Hindlimb muscle (tissue), 1 donor: ENCODE results near the gene CROCC2. TPM values are rescaled to one million over a fixed set of nuclear protein-coding genes. Genes with fewer than 3 reads are reported as not detected.

ENCODE experiments used
- DNase-seq: peaks from one replicate; pipeline ENCODE4 v3.0.0-alpha.2; 2013
- polyA plus RNA-seq: library from polyadenylated mRNA; unstranded; fragments of 120-200 nt; gene quantifications from one replicate; pipeline ENCODE4 v1.2.1, GENCODE V29; 2013; ENCODE audit not compliant: insufficient read length

Gene CROCC2
- polyA plus RNA-seq = 0.22 TPM

- no peak for DNase-seq
Observed at GRCh38 chr2:240906141-240906910, at the start of gene CROCC2. Gene CROCC2, plus strand, starts transcription at chr2:240906336. Its CDS starts 178 bp downstream, at chr2:240906514.

DNA sequence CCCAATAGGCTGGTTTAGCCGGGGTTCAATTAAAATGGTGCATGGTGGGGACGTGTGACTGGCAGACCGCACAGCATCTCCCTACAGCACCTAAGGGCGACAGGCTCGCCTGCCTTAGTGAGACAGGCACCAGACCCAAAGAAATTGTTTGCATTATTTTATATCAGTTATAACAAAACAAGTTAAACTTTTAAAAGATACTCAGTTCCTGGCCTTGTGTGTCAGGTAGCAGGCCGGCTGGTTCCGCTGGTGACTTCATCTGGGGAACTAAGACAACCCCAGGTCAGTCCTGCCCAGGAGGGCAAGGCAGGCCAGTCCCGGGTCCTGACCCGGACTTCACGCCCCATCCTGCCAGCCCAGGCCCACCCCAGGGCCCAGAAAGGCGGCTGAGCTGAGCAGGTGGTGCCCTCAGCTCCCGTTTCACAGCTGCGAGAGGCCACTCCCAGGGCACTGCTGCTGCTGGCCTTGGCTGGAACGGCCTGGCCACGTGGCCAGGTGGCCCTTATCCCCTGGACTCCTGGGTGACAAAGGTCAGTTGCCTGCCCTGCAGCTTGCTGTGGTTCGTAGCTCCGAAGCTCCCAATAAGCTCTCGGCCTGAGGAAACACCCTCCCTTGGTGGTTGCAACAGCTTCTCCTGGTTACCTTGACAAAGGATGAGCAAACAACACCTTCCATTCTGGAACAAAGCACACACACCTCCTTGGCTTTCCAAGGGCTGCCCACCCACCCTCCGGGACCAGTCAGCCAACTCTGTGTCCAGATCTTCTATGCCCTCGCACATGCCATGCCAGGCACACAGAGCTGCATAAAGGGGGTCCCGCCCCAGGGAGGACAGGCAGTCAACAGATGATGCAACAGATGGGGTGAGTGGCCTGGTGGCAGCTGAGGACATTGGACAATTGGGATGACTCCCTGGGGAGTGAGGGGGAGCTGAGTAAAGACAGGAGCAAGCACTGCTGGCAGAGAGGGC lies 48.8 kb upstream of the CROCC2 start:
- no peak for DNase-seq

DNA sequence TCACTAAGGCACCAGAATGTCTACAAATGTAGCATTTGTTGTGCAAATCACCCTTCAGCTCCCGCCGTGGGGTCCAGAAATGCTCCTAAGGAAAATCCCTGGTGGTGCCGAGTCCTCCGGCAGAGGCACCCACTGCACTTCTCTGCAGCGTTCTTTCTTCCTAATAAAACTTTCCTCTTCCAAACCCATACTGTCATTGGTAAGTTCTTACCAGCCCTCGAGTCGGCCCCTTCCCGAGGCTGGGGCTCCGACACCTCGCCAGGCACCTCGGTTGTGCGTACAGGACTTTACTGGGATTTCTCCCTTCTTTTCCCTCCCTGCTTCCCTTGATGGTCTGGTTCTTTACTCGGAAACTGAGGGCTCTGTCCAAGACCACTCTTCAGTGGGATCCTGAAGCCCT lies 47.8 kb upstream of the CROCC2 start:
- no peak for DNase-seq

DNA sequence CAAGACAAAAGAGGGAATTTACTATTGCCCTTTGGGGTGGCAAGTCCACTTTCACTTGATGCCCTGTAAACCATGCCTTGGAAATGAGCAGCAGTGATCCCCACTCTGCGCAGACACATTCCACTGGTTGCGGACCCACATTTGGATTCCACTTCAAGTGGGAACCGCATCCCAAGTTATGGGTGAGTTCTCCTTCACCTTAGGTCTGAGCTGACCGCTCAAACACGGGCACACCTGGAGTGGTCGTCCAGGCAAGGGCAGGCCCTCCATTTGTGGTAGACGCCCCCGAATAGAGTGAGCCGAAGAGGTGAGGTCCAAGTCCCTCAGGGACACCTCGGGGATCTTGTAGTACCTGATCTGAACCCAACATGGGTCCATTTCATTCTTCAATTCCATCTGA lies 47.3 kb upstream of the CROCC2 start:
- no peak for DNase-seq

DNA sequence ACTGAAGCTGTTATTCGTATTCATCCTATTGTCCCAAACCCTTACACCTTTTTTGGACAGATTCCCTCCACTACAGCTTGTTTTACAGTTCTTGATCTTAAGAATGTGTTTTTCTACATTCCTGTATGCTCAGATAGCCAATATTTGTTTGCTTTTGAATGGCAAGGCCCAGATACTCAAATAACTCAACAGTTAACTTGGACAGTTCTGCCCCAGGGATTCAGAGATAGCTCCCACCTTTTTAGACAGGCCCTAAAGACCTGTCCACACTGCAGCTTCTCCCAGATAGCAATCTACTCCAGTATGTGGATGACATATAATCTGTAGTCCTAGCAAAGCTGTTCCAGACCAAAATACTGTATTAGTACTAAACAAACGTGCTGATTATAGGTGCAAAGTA lies 44.6 kb upstream of the CROCC2 start:
- DNase-seq = no peak

- DNase-seq = no peak
Observed at GRCh38 chr2:240864475-240864874, 41.7 kb upstream of the CROCC2 start.

DNA sequence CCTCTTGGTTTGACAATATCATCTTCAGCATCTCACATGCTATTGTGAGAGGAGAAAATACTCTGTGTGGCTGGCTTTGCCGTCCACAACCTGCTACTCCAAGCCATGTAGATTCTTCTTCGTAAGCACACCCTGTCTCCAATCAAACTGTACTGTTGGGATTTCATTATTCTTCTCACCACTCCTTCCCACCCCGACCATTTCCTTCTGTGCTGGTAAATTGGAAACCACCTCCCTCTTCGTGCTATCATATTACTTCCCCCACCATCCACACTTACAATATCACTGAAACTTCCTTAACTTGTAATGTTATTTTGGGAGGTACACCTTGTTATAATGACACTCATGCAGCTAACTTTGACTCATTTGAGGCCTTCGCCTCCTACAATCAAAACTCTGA lies 40.7 kb upstream of the CROCC2 start:
- no peak for DNase-seq

GRCh38 chr2:240868286-240869108 lies 37.6 kb upstream of the CROCC2 start, which contains the start of gene AGXT:
Gene AGXT, plus strand, starts transcription at chr2:240868824. Its CDS starts 42 bp downstream, at chr2:240868866.
- DNase-seq = no peak

DNA sequence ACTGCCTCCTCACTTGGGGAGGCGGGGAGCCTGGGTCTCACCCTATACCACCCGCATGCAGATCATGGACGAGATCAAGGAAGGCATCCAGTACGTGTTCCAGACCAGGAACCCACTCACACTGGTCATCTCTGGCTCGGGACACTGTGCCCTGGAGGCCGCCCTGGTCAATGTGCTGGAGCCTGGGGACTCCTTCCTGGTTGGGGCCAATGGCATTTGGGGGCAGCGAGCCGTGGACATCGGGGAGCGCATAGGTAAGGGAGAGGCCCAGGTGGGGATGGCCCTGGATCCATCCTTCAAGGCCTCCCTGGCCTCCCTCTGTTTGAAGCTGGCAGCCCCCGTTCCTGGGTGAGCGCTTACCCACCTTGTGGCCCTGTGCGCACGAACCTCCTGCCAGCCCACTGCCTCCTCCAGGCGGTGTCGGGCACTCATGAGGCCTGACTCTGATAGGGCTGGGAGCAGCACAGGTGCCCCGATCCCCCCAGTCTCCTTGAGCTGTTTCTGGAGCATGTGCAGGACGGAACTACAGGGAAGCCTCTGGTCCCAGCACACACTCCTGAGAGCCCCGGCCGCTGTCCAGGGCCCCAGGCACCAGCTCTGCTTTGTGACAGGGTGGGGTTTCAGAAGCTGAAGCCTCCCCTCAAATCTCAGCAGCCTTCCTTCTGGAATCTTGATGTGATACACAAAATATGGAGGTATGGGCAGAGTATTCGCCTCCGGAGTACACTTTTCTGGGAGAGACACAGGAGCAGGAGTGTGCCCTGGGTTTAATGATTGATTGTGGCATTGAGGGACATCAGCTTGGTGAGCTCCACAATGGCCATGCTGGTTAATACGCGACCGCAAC lies 36.8 kb upstream of the CROCC2 start:
- no peak for DNase-seq

GRCh38 chr2:240869956-240870875 lies 35.9 kb upstream of the CROCC2 start:
- DNase-seq = no peak

DNA sequence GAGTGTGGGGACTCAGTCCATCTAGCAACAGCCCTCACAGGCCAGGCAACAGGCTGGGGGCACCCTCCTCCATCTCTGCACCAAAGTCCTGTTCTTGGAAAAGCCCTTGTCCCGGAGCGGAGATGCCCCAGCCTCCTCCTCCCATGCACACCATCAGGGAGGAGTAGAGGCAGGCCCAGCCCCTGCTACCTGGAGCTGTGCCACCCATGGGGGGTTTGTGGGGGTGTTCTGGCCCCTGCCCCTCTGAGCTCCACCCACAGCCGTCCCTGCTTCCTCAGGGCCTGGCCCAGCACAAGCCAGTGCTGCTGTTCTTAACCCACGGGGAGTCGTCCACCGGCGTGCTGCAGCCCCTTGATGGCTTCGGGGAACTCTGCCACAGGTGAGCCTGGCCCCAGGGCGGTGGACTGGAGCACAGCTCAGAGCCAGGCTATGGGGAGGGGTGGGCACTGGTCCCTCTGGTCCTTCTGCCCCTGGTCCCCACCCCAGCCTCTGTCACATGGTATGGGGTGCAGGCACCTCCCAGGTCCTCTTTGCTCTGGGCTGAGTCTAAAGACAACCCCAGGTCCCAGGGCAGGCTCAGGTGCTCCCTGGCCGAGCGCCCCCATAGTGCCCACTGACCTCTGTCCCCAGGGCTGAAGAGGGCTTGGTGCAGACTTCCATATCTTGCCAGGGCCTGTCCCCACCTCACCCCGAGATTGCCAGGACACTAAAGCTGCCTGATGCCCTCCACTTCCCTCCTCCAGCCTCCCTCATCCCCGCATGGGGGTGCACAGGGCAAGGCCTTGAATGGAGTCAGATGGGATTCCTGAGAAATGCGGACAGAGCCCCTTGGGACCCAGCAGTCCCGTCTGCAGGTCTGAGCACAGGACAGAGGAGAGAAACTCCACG lies 34.8 kb upstream of the CROCC2 start:
- no peak for DNase-seq

- DNase-seq = no peak
Observed at GRCh38 chr2:240872317-240873097, 33.6 kb upstream of the CROCC2 start.

DNA sequence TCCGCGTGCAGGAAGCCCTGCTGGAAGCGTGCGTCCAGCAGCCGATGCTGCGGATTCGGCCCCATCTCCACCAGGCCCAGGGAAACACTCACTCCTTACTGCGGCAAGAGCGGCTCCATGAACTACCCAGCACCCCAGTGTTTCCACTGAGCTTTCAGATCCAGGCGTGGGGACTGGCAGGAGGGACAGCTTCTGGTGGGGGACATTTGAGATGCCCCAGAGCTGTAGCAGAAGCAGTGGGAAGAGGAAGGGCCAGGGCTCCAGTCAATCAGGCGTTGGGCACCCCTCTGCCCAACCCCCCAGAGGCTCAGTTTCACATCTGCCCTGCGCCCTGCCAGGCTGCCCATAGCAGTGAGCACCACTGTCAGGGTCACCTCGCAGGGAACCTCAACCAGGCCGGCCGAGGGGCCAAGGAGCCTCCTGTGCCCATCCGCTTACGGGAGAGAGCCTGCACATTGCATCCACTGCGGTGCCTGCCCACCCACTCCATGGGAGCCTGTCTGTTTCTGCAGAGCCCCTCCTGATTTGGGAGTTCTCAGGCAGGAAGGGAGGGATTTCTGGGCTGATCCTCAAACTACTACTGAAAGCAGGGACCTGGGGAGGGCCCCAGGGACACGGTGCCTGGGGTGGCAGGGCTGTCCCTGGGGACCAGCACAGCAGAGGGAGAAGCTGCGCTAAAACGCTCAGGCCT lies 32.9 kb upstream of the CROCC2 start:
- no peak for DNase-seq

DNA sequence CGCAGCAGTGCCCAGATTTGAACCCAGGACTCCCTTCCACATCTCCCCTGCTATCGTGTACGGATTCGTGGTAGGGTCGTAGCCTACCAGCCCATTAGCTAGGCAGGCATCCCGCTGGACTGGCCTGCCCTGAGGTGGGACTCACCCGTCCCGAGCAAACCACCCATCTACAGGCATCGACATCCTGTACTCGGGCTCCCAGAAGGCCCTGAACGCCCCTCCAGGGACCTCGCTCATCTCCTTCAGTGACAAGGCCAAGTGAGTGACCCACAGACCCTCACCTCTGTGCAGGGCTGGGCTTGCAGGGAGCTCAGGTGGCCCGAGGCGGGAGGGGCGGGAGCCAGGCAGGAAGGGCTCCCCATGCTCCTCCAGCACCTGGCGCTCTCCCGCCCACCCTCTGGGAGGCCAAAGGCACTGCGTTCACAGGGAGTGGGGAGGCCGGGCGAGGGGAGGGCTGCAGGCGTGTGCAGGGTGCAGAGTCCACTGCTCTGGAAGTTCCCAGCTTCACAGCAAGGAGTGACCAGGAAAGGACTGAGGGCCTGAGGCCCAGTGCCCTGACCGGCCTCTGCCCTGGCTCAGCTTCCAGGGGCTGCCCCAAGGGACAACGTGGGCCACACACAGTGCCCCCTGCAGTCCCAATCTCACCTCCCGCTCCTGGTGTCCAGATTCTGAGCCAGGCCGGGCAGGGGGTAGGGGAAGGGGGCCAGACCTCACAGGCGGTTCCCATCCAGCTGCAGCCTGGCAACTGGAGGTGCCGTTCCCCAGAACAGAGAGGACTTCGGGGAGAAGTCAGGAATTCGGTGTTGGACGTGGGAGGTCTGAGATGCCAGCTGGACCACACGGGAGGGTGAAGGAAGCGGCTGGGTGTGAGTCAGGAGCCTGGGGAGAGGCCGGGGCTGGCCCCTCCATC lies 32.1 kb upstream of the CROCC2 start:
- DNase-seq = no peak

DNA sequence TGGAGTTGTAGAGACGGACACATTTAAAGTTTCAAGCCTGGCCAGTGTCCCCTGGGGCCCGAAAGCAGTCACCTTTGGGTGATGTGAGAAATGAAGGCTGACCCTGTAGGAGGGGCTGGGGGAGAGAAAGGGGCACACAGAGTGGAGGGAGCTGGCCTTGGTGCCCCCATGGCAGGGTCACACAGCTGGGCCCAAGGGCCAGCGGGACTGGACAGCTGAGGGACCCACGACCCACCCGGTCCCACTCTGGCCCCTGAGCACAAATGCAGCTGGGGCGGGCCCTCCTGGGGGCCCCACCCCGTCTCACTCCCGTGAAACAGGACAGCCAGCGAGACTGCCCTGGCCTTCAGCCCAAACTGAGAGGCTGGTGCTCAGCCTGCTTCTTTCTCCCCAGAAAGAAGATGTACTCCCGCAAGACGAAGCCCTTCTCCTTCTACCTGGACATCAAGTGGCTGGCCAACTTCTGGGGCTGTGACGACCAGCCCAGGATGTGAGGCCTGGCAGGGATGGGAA lies 31.4 kb upstream of the CROCC2 start:
- DNase-seq = no peak

DNA sequence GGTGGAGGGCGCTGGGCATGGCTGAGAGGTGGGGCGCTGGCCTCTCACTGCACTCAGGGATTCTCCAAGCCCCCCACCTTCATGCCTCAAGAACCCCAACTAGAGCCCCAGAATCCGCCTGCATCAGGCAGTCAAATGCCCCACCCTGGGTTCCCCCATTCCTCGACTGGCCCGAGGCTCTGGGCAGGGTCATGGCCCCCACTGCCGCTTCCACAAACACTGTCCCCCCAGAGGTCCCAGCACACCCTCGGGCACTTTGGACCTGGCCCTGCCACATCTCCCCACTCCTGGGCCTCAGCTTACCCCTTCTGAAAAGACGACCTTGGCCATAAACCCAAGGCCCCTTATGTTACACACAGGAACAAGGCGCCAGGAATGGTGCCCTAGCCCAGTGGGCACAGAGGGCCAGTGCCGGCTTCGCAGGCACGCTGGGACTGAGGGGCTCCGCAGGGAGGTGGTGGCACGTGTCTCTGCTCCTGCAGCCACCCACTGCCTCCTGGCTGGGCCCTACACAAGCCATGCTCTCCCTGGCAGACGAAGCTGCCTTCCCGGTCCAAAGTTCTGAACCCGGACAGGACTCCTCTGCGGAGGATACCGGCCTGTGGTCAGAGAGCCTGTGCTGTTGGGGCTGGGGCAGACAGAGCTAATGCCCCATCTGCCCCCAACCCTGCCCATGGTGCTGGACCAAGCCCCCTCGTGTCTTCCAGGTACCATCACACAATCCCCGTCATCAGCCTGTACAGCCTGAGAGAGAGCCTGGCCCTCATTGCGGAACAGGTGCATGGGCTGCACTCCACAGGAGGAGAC lies 30.7 kb upstream of the CROCC2 start:
- DNase-seq = no peak
